Stimulated activated naive CD4-positive, alpha-beta T cell (primary cell): ENCODE measurements around the gene CYP1A2.
"Not testable (repeated sequence)": the region's sequence is repeated elsewhere in the genome, so short reads cannot be mapped to it uniquely, and the experiment has no call there.

Source experiments
- DNase-seq, 6 experiments: peaks; one replicate each; lab custom pipeline; 2025; lab: John Stamatoyannopoulos, UW

CYP1A2 gene, protein sequence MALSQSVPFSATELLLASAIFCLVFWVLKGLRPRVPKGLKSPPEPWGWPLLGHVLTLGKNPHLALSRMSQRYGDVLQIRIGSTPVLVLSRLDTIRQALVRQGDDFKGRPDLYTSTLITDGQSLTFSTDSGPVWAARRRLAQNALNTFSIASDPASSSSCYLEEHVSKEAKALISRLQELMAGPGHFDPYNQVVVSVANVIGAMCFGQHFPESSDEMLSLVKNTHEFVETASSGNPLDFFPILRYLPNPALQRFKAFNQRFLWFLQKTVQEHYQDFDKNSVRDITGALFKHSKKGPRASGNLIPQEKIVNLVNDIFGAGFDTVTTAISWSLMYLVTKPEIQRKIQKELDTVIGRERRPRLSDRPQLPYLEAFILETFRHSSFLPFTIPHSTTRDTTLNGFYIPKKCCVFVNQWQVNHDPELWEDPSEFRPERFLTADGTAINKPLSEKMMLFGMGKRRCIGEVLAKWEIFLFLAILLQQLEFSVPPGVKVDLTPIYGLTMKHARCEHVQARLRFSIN

DNA sequence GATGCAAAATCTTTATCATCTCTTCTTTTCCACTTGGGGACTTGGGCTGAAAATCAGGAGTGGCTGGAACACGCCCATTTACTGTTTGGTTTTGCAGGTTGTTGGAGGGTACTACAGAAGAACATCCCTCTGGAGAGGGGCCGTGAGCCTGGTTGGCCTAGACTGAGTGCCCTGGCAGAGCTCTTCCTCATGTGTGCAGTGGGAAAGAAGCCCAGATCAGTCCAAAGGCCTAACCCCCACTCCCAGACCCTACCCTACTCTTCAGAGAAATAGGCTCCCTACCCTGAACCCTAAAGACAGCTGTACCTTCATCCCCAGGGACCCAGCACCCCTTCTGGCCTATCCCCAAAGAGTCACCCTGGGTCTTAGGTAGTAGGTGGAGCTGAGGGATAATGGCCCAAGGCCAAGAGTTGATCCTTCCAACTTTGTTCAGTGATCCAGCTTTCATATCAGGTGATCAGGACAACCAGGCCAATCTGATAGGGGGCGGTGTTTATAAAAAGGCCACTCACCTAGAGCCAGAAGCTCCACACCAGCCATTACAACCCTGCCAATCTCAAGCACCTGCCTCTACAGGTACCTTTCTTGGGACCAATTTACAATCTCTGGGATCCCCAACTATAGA lies at the start of gene CYP1A2:
Gene CYP1A2 (plus strand): TSS at position 524 of the 625 bp plus-strand sequence. CDS start 894 bp downstream, outside the sequence.
- DNase-seq, result no peak

DNA sequence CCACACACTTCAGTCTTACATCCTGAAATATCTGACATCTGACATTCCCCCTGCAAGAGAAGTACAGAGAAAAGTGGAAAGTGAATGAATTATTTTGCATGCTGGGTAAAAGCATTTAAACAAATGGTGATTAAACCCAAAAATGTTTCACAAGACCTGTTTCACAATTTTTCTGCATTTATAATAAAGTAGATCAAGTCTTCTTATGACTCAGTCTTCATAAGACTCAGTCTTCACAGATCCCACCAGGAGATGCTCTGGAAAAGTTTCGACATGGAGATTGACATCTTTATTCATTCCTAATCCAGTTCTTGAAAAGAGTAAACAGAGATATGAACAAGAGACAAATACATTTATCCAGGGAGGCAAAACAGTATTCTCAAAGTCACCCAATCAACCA lies 39.6 kb upstream of the CYP1A2 start:
- no peak for DNase-seq

DNA sequence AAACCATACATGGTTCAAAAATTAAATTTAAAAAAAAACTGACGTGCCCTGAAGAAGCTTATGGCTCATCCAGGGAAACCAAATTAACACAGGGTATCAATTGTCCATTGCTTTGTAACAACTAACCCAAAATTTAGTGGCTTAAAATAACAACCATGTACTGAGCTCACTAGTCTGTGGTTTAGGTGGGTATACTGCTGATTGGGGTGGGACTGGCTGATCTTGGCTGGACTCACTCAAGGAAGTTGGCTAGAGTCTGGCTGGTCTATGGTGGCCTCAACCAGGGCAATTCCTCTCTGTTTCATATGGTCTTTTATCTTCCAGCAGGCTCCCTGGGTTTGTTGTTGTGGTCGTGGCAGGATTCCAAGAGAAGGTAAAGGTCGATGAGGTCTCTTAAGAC lies 38.8 kb upstream of the CYP1A2 start:
- no peak for DNase-seq

DNA sequence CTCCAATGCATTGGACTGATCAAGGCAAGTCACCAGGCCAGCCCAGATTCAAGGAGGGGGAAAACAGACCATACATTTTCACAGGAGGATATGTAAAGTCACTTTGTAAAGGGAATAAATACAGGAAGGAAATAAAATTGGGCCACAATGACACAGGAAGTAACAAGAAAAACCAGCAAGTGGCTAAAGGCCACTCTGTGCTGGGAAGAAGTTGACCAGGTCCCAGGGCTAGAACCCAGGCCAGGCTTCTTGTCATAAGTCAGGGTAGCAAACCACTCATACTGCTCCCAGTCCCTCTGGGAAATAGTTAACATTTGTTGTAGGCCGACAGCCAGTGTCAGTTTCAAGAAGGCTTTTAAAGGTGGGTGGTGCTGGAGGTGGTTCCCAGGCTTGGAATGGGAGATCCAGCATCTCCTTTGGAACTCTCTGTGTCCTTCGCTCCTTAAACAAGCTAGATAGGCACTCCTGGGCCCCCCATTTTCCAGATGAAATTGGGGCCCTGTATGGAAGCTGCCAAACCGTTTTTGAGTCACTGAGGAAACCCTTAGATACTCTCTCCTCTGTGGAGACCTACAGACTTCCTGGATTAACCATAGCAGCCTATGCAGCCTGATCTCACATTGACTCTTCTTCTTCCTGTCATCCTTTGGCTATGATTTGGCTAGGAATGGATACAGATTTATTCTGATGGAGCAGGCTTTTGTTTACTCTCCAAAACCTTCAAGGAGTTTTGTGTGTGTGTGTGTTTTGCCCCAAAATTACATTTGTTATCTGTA lies 38.1 kb upstream of the CYP1A2 start:
- no peak for DNase-seq

DNA sequence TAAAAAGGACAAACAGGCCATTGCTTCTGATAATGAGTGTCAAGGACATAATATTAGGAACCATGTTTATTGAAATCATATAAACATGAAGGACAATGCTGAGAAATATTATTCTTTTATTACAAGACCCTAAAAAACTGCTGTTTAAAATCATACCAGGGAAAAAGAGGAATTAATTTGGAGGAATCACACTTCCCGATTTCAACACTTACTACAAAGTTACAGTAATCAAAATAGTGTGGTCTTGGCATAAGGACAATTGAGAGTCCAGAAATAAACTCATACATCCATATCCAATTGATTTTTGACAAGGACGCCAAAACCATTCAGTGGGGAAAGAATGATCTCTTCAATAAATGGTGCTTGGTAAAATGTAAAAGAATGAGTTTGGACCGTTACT lies 36.3 kb upstream of the CYP1A2 start:
- no peak for DNase-seq

DNA sequence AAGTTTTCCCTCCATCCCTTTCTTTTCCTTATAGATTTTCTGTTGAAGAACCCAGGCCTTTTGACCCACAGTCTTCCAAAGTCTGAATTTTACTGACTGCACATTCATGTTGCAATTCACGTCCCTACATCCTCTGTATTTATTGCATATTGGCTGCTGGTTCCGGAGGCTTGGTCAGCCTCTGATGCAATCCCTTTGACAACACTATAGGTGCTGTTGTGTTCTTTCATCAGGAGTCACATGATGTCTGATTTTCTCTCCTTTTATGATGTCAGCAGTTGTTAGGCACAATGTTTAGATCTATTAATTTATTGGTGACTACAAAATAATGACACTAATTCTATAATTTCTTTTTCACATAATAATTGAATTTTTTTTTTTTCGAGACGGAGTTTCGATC lies 32.0 kb upstream of the CYP1A2 start:
- DNase-seq, result no peak

DNA sequence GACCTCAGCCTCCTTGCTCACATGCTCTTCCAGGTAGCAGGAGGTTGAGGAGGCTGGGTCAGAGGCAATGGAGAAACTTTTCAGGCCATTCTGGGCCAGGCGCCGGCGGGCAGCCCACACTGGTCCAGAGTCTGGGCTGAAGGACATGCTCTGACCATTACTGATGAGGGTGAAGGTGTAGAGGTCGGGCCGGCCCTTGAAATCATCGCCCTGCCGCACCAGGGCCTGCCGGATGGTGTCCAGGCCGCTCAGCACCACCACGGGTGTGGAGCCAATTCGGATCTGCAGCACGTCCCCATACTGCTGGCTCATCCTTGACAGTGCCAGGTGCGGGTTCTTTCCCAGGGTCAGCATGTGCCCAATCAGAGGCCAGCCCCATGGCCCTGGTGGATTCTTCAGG lies 26.1 kb upstream of the CYP1A2 start:
- no peak for DNase-seq

DNA sequence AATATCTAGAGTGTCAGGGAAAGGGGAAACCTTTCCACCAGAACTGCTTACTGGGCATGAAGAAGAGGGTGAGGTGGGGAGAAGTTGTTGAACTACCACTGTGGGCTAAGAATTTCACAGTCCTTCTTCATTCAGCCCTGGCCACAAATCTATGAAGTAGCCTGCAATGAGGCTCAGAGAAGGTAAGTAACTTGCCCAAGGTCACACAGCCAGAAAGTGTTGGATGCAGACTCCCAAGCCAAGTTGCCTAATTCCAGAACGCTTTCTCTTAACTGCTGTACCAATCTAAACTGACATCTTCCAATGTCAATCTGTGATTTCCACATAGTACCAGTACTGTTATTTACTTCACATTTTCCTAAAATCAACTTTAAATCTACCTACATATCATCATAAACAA lies 25.5 kb upstream of the CYP1A2 start:
- no peak for DNase-seq

DNA sequence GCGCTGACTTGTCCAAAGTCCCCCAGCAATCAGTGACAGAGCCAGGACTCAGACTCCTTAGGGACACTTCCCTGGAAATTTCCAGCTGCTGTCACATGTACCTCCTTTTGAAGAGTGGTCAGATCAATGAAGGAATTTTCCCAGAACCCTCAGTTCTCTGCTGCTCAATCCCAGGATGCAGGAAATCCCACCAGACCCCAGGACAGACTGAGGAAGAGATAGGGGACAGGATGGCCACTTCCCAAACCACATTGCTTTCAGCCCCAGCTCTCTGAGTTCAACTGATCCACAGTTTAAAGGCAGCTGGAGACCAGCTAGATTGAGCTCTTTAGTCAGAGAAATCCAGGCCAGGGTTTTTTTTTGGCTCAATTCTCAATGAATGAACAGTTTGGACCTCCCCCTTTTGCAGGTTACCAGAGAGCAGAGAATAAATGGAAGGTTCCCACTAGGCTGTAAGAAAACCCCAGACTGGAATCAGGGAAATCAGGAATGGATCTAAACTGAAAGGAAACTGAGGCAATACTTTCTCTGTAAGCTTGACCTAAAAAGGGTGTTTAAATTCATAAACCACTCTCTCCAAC lies 24.8 kb upstream of the CYP1A2 start:
- DNase-seq, result peak in 1 of 6 experiments; percentile 23

DNA sequence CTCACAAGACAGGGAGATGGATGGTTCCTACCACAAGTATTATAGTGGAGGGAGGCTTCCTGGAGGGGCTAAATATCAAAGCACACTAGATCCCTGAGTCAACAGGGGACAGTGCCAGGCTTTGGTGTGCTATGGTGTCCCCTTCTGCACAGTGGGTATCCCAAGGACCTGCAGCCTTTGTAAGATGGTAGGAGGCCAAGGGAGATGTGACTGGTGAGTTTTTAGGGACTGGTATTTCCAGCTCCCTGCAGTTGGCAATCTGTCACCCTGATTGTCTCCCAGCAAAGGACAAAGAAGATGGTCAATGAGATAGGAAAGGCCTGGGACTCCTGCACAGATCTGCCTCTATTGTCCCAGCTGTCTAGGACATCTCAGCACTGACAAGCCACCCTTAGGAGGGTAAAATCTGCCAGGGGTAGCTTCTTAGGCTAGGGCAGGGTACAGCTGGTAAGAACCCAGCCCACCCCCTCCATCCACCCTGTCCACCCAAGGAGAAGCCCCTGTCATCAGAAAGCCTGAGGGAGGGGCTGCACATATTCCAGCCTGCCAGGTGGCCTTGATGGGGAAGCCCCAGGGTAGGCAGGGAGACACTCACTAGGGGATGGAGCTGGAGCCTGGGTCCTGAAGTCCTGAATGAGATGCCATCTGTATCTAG lies 23.9 kb upstream of the CYP1A2 start:
- DNase-seq, result no peak

DNA sequence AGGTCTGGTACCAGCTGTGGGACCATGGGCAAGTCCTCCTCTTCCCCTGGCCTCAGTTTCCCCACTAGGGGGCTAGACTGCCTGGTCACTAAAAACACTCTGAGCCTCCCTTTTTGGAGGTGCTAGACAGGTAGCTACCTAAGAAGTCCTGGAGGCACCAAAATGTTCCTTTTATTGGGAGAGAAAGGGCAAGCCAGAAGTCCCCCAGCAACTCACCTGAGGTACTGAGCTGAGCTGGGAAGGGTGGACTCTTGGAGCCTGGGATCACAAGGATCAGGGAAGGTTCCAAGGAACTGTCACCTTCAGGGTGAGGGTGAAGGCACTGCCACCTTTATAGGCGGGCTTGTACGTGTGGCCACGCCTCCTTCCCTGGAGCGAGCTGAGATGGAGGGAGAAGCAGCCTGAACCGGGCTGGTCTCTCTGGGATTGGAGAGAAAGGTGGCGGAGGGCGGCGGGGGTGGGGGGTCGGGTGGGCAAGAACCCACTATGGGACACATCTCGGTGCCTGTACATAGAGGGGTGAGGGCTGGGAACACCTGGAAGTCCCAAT lies 23.3 kb upstream of the CYP1A2 start, which contains the start of gene CYP1A1:
Gene CYP1A1 (minus strand): TSS at position 304 of the 550 bp plus-strand sequence. CDS start 2,431 bp downstream, outside the sequence.
- DNase-seq, result peak in 2 of 6 experiments; percentile 15 to 22

DNA sequence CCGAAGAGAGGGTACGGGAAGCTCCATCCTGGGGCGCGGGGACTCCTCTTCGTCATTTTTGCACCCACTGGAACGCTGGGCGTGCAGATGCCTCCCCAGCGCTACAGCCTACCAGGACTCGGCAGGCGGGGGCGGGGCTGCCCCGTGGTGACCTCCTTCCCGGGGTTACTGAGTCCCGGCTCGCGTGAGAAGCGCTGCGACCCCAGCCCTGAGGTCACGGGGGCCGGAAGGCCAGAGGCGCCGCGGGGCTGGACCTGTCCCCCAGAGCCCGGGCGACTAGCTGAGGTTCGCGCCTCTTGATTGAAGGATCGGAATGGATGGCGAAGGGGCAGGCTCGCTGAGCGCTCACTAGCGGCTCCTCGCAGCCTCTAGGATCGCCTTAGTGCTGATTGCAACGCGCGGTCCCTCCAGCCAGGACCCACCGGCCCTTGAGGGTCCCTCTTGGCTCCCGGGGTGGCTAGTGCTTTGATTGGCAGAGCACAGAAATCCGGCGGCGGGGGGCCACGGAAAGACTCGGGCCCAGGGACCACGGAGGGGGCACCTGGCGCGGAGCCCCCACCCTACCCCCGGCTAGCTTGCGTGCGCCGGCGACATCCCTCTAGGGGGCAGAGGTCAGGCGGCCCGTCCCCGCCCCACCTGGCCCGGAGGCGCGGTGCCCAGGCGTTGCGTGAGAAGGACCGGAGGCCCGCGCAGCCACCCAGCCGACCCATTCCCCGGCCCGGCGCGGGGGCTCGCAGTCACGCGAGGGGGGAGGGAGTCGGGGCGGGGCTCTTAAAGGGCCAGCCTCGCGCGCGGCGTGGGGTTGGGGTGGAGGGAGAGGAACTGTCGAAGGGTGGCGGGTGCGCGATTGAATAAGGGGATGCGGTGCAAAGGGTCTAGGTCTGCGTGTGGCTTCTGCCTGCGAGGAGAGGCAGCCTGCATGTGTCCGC lies 22.5 kb upstream of the CYP1A2 start:
- peak; percentile 4 to 56 (median 38) for DNase-seq

DNA sequence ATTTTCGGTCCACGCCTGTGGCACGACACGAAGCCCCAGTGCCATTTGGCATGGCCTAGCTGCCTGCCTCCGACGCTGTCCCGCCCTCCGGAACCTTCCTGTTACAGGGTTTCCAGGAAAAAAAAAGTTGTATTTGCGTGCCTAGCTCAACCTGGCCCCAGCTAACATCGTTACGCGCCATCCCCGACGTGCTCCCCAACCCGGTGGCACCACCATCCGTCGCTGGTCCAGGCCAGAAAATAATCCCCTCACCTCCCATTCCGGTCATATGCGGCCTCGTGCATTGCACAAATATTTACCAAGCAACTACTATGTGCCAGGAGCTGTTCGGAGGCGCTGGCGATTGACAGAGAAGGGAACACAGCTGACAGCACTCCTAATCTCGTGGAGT lies 21.9 kb upstream of the CYP1A2 start:
- no peak for DNase-seq

DNA sequence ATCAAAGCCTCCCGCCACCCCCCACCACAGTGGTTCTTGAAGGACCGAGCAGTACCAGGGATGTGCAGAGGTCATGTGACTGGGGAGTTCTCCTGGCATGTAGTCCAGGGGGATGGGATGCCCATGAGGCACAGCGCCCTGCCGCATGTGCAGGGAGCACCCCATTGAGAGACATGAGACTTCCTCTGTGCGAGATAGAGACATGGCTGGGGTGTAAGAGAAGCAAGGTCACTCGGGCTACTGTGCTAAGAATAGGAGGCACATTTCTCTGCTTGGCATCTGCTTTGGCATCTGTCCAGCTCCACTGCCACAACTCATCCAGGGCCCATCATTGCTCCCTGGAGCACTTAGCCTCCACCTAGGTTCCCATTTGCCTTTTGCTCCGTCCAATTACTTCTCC lies 20.9 kb upstream of the CYP1A2 start:
- no peak for DNase-seq

DNA sequence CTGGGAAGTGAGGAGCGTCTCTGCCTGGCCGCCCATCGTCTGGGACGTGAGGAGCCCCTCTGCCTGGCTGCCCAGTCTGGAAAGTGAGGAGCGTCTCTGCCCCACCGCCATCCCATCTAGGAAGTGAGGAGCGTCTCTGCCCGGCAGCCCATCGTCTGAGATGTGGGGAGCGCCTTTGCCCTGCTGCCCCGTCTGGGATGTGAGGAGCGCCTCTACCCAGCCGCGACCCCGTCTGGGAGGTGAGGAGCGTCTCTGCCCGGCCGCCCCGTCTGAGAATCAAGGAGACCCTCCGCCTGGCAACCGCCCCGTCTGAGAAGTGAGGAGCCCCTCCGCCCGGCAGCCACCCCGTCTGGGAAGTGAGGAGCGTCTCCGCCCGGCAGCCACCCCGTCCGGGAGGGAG lies 19.9 kb upstream of the CYP1A2 start:
- not testable (repeated sequence) for DNase-seq

DNA sequence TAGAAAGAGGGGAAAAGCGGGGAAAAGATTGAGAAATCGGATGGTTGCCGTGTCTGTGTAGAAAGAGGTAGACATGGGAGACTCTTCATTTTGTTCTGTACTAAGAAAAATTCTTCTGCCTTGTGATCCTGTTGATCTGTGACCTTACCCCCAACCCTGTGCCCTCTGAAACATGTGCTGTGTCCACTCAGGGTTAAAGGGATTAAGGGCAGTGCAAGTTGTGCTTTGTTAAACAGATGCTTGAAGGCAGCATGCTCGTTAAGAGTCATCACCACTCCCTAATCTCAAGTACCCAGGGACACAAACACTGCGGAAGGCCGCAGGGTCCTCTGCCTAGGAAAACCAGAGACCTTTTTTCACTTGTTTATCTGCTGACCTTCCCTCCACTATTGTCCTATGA lies 19.3 kb upstream of the CYP1A2 start:
- DNase-seq, result not testable (repeated sequence)

DNA sequence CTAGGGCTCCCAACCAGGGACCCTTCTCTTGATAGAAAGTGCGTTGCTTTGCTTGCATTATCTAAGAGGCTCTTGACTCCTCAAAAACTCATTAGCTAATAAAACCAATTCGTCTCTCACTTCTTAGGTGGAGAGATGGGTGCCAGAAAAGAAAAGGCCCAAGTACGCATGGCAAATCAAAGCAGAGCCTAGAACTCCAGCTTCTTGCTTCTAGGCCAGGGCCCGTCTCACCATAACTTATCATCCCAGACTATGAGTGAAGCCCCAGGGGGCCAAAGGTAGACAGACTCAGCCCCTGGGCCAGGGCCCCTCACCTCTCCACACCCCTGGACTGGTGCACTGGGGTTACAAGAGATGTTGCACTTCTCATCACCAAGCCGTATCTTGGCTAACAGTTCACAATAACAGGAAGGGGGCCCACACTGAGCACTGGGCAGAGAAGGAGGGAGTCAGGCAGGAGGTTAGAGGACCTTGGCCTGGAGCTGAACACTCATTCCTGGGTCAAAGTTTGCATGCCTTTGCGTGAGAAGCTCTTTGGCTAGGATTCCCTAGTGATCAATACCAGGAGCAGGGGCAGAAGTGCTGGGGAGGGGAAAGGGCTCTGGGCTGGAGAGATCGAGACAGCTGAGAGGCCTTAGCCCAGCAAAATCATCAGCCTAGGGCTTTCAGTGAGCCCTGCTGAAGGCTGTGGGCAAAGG lies 17.9 kb upstream of the CYP1A2 start:
- DNase-seq, result no peak

DNA sequence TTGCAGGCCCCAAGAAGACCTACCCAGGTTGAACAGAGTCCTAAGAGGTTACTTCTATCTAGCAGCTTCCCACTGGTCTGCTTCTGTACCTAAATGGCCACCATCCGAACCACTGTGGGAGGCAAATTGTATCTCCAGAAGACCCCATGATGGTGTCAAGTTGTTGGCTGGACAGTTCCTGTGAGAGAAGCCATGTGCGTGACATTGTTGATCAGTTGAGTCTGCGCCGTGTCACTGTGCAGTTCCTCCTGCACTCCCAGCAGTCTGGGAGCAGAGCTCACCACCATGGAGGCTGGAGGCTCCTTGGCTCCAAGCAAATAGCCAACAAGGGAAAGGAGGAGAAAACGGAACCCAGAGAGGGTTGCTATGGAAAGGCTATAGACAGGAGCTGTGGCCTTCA lies 15.8 kb upstream of the CYP1A2 start:
- no peak for DNase-seq

DNA sequence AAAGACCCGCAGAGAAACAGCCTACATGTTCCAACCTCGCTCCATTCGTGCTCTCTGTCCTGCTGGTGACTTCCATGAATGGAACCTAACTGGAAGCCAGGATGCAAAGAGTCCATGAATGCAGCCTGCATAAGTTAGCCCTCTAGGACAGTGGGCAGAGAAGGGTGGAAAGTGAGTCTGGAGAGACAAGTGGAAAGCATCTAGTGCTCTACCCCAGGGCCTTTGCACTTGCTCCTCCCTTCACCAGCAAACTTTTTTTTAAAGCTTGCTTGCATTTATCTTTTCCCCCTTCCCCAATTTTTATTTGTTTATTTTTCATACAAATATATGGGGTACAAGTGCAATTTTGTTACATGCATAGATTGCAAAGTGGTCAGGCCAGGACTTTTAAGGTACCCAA lies 15.4 kb upstream of the CYP1A2 start:
- DNase-seq, result no peak

DNA sequence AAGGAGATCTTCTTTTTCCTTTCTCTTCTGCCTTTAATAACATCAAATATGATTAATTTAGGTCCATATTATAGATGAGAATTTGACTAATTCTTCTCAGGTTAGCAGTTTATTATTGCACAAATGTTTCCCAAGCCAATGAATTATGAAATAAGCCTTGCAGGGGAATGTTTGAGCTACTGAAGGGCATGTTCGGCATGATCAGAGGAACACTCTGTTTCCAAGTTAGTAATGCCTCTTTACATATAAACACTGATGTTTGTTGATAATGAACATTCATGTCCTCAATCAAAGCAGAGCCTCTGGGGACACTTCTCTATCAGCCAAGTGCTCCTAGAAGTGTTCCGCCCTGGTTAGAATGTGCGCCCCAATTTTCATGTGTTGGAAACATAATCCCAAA lies 13.3 kb upstream of the CYP1A2 start:
- no peak for DNase-seq
